Testis (tissue), 2 donors: ENCODE data around the gene GLO1.

Source experiments
- CTCF ChIP-seq, 3 experiments: fragments of 450-650 bp in 2 of 3; fragments of 200-600 bp in 1 of 3; sonication (generic) in 1 of 3; IDR thresholded peaks; one replicate each; pipeline ENCODE4 v1.5.1; 2016 to 2019; ENCODE audit warnings: antibody characterized with exemption in 3 of 3, mild to moderate bottlenecking in 2 of 3, moderate library complexity in 1 of 3
- POLR2A ChIP-seq: fragments of 450-650 bp; IDR thresholded peaks from one replicate; pipeline ENCODE4 v1.6.1; 2017; ENCODE audit warnings: antibody characterized with exemption, mild to moderate bottlenecking, moderate library complexity

- TF ChIP-seq CTCF (IDR thresholded peaks at IDR 0.05), result no peak
- TF ChIP-seq POLR2A, result no peak
Observed at GRCh38 chr6:38648629-38649028, 54.3 kb downstream of the GLO1 start.
